Neural cell (in vitro differentiated cells): Measurements from ENCODE around the gene GRIN2C. TPM values are rescaled to one million over a fixed set of nuclear protein-coding genes. Genes with fewer than 3 reads are reported as not detected.

Source experiments
- H2AFZ ChIP-seq: fragments of 200-600, 300-800 bp; sonication (generic), shearing (Covaris generic); 2 replicates; pipeline ENCODE4 v1.6.0; 2014; ENCODE audit warnings: low read depth, mild to moderate bottlenecking, antibody characterized with exemption, low read length, moderate library complexity
- H3F3A ChIP-seq: fragments of 200-600 bp; shearing (Covaris generic); 2 replicates; pipeline ENCODE4 v1.6.1; 2016; ENCODE audit warnings: mild to moderate bottlenecking, moderate library complexity, mixed read lengths, antibody characterized with exemption, low read length; ENCODE audit not compliant: insufficient read depth, poor library complexity, severe bottlenecking
- H3K27ac ChIP-seq: fragments of 200-600, 300-800 bp; sonication (generic), shearing (Covaris generic); 2 replicates; pipeline ENCODE4 v1.5.1; 2014; ENCODE audit warnings: mild to moderate bottlenecking, low read length, moderate library complexity
- H3K27me3 ChIP-seq: fragments of 300-800, 200-600 bp; sonication (generic), shearing (Covaris generic); 2 replicates; pipeline ENCODE4 v1.6.0; 2014; ENCODE audit warnings: mild to moderate bottlenecking, low read depth, low read length, moderate library complexity; ENCODE audit not compliant: insufficient read depth
- H3K36me3 ChIP-seq: fragments of 300-800, 200-600 bp; sonication (generic), shearing (Covaris generic); 2 replicates; pipeline ENCODE4 v1.5.1; 2014; ENCODE audit warnings: mild to moderate bottlenecking, antibody characterized with exemption, low read length, moderate library complexity; ENCODE audit not compliant: insufficient read depth
- H3K4me2 ChIP-seq: fragments of 300-800, 200-600 bp; sonication (generic), shearing (Covaris generic); 2 replicates; pipeline ENCODE4 v1.6.0; 2014; ENCODE audit warnings: mild to moderate bottlenecking, low read length
- H3K4me3 ChIP-seq: fragments of 300-800, 200-600 bp; sonication (generic), shearing (Covaris generic); 2 replicates; pipeline ENCODE4 v1.5.1; 2014; ENCODE audit warnings: mild to moderate bottlenecking, low read length, moderate library complexity
- H3K79me2 ChIP-seq: fragments of 200-600 bp; shearing (Covaris generic); replicated peaks from 2 replicates; pipeline ENCODE4 v1.6.0; 2014; ENCODE audit warnings: mild to moderate bottlenecking, low read length, moderate library complexity; ENCODE audit not compliant: insufficient read depth
- H3K9ac ChIP-seq: fragments of 300-800, 200-600 bp; sonication (generic), shearing (Covaris generic); 2 replicates; pipeline ENCODE4 v1.6.1; 2016; ENCODE audit warnings: mild to moderate bottlenecking, low read length, mixed read lengths
- H3K9me2 ChIP-seq: fragments of 200-600 bp; shearing (Covaris generic); 2 replicates; pipeline ENCODE4 v1.6.1; 2016; ENCODE audit warnings: mild to moderate bottlenecking, low read length, mixed read lengths; ENCODE audit not compliant: insufficient read depth
- H3K9me3 ChIP-seq: fragments of 200-600, 300-800 bp; sonication (generic), shearing (Covaris generic); 2 replicates; pipeline ENCODE4 v1.6.1; 2016; ENCODE audit warnings: mild to moderate bottlenecking, mixed run types, low read length, moderate library complexity, mixed read lengths
- H4K20me1 ChIP-seq: fragments of 200-600 bp; shearing (Covaris generic); 2 replicates; pipeline ENCODE4 v1.6.1; 2016; ENCODE audit warnings: mild to moderate bottlenecking, mixed run types; ENCODE audit not compliant: insufficient read depth
- CTCF ChIP-seq: fragments of 450-650 bp; IDR thresholded peaks from 2 replicates; pipeline ENCODE4 v1.5.1; 2014; ENCODE audit warnings: antibody characterized with exemption, mild to moderate bottlenecking, moderate library complexity; ENCODE audit not compliant: poor library complexity, severe bottlenecking
- EP300 ChIP-seq: fragments of 450-650 bp; conservative IDR thresholded peaks from 2 replicates; pipeline ENCODE4 v1.6.1; 2014; ENCODE audit warnings: antibody characterized with exemption, mild to moderate bottlenecking, moderate library complexity; ENCODE audit not compliant: poor library complexity, severe bottlenecking
- EZH2 ChIP-seq: fragments of 200-600, 300-800 bp; shearing (Covaris generic), sonication (generic); IDR thresholded peaks from 2 replicates; pipeline ENCODE4 v1.6.1; 2014; ENCODE audit warnings: antibody characterized with exemption, low read length, borderline replicate concordance, mild to moderate bottlenecking; ENCODE audit not compliant: insufficient read depth, poor library complexity, severe bottlenecking
- MXI1 ChIP-seq: fragments of 450-650 bp; conservative IDR thresholded peaks from 2 replicates; pipeline ENCODE4 v1.6.1; 2014; ENCODE audit warnings: antibody characterized with exemption, mild to moderate bottlenecking; ENCODE audit not compliant: poor library complexity, severe bottlenecking
- POLR2AphosphoS5 ChIP-seq: IDR thresholded peaks from 2 replicates; pipeline ENCODE4 v1.6.1; 2012
- RAD21 ChIP-seq: fragments of 450-650 bp; conservative IDR thresholded peaks from 2 replicates; pipeline ENCODE4 v1.6.1; 2014; ENCODE audit warnings: antibody characterized with exemption, mild to moderate bottlenecking, moderate library complexity
- SMC3 ChIP-seq: fragments of 450-650 bp; conservative IDR thresholded peaks from 2 replicates; pipeline ENCODE4 v1.6.1; 2014; ENCODE audit warnings: antibody characterized with exemption, mild to moderate bottlenecking, moderate library complexity; ENCODE audit not compliant: poor library complexity
- TAF1 ChIP-seq: IDR thresholded peaks from 2 replicates; pipeline ENCODE4 v1.6.1; 2012; ENCODE audit warnings: low read depth
- polyA plus RNA-seq: library from polyadenylated mRNA; depleted of rRNA; stranded (reverse); fragments of >200 nt; gene quantifications from 2 replicates; pipeline ENCODE4 v1.2.3, GENCODE V29; 2014
- TF ChIP-seq, protein P1 (sequence below): IDR thresholded peaks from 2 replicates; pipeline ENCODE4 v1.6.1; 2012; ENCODE audit warnings: borderline replicate concordance

The GRIN2C gene
- polyA plus RNA-seq, 1 donor from 2014 or later, result 0.04 TPM

DNA sequence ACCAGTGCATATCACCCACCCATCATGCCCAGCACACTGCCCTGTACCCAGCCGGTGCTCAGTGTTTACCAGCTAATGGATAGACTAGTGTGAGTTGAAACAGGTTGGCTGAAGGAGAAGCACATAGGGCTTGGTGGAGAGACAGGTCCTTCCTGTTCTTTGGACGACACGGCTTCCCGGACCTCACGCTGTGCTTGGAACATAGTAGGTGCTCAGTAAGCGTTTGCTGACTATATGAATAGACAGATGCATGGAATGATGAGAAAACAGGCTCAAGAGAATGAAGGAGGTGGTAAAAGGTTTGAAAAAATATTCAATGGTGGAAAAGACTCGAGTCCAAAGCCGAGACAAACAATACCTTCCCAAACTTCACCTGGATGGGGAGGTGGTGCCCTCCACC lies 40.5 kb upstream of the GRIN2C start:
- no peaks in the 10 kb centered on the region for H3K9me2 ChIP-seq
- no peaks in the 10 kb centered on the region for H4K20me1 ChIP-seq
- H3K4me2 ChIP-seq, result no peak overlapping the region
- no peaks in the 10 kb centered on the region for H3K36me3 ChIP-seq
- no peaks in the 10 kb centered on the region for H3K9me3 ChIP-seq
- H3K27me3 ChIP-seq, result peaks cover 15% of the 10 kb centered on the region
- no peak overlapping the region for H2AFZ ChIP-seq
- H3K27ac ChIP-seq, result no peak overlapping the region
- no peak for TF ChIP-seq EP300
- no peak for TF ChIP-seq EZH2
- TF ChIP-seq, protein P1, sequence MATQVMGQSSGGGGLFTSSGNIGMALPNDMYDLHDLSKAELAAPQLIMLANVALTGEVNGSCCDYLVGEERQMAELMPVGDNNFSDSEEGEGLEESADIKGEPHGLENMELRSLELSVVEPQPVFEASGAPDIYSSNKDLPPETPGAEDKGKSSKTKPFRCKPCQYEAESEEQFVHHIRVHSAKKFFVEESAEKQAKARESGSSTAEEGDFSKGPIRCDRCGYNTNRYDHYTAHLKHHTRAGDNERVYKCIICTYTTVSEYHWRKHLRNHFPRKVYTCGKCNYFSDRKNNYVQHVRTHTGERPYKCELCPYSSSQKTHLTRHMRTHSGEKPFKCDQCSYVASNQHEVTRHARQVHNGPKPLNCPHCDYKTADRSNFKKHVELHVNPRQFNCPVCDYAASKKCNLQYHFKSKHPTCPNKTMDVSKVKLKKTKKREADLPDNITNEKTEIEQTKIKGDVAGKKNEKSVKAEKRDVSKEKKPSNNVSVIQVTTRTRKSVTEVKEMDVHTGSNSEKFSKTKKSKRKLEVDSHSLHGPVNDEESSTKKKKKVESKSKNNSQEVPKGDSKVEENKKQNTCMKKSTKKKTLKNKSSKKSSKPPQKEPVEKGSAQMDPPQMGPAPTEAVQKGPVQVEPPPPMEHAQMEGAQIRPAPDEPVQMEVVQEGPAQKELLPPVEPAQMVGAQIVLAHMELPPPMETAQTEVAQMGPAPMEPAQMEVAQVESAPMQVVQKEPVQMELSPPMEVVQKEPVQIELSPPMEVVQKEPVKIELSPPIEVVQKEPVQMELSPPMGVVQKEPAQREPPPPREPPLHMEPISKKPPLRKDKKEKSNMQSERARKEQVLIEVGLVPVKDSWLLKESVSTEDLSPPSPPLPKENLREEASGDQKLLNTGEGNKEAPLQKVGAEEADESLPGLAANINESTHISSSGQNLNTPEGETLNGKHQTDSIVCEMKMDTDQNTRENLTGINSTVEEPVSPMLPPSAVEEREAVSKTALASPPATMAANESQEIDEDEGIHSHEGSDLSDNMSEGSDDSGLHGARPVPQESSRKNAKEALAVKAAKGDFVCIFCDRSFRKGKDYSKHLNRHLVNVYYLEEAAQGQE, result no peak
- TF ChIP-seq MXI1, result no peak
- TF ChIP-seq RAD21, result no peak
- TF ChIP-seq CTCF, result no peak
- TF ChIP-seq POLR2AphosphoS5, result no peak
- TF ChIP-seq SMC3, result no peak
- TF ChIP-seq TAF1, result no peak
- no peak overlapping the region for H3K4me3 ChIP-seq
- no peak overlapping the region for H3K9ac ChIP-seq
- no peaks in the 10 kb centered on the region for H3F3A ChIP-seq
- no peaks in the 10 kb centered on the region for H3K79me2 ChIP-seq

- H2AFZ ChIP-seq, result no peak overlapping the region
- no peaks in the 10 kb centered on the region for H4K20me1 ChIP-seq
- H3F3A ChIP-seq, result no peaks in the 10 kb centered on the region
- H3K9me3 ChIP-seq, result no peaks in the 10 kb centered on the region
- no peaks in the 10 kb centered on the region for H3K79me2 ChIP-seq
- no peaks in the 10 kb centered on the region for H3K9me2 ChIP-seq
- TF ChIP-seq SMC3 (no peak), CTCF (no peak), EZH2 (no peak), POLR2AphosphoS5 (no peak), MXI1 (no peak), EP300 (no peak), RAD21 (no peak), TAF1 (no peak)
- TF ChIP-seq, protein P1, result no peak
- H3K4me3 ChIP-seq, result no peak overlapping the region
- no peaks in the 10 kb centered on the region for H3K36me3 ChIP-seq
- H3K9ac ChIP-seq, result no peak overlapping the region
- no peak overlapping the region for H3K27ac ChIP-seq
- peaks cover 32% of the 10 kb centered on the region for H3K27me3 ChIP-seq
- no peak overlapping the region for H3K4me2 ChIP-seq
Observed at GRCh38 chr17:74898376-74898946, 38.8 kb upstream of the GRIN2C start.
